Measurements from ENCODE around the gene MAP2K5.

DNA sequence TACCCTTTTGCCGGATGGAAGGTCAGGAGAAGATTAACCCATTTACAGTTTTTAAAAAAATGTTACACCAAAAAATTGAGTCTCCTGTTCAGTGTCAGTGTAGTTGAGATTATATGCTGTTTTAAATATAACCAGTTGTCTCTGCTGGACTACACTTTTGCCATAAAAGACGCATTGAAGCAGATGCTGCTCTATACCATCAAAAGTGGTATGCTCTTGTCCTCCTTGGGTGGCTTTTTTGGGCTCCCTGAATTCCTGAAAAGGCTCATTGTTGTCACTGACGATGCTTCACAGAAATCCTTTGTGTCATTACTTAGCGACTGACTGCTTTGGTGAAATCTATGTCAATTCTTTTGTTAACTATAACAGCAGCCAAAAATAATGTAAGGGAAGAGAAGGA, 148.9 kb downstream of the MAP2K5 start:
- TF ChIP-seq, protein P1, sequence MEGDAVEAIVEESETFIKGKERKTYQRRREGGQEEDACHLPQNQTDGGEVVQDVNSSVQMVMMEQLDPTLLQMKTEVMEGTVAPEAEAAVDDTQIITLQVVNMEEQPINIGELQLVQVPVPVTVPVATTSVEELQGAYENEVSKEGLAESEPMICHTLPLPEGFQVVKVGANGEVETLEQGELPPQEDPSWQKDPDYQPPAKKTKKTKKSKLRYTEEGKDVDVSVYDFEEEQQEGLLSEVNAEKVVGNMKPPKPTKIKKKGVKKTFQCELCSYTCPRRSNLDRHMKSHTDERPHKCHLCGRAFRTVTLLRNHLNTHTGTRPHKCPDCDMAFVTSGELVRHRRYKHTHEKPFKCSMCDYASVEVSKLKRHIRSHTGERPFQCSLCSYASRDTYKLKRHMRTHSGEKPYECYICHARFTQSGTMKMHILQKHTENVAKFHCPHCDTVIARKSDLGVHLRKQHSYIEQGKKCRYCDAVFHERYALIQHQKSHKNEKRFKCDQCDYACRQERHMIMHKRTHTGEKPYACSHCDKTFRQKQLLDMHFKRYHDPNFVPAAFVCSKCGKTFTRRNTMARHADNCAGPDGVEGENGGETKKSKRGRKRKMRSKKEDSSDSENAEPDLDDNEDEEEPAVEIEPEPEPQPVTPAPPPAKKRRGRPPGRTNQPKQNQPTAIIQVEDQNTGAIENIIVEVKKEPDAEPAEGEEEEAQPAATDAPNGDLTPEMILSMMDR (IDR thresholded peaks at IDR 0.05; ENCODE audit: low read length), result no peak
- TF ChIP-seq EZH2phosphoT487 (IDR thresholded peaks at IDR 0.05; ENCODE audit: low read length), result no peak
- TF ChIP-seq EZH2 (optimal IDR thresholded peaks at IDR 0.05; ENCODE audit: low read depth, low read length), result no peak

Data from MM.1S (cell line).